ENCODE measurements around the gene SLC10A3.
A peak's percentile ranks its signal among the peaks of the same experiment; 100 is the strongest.

The SLC10A3 gene, protein sequence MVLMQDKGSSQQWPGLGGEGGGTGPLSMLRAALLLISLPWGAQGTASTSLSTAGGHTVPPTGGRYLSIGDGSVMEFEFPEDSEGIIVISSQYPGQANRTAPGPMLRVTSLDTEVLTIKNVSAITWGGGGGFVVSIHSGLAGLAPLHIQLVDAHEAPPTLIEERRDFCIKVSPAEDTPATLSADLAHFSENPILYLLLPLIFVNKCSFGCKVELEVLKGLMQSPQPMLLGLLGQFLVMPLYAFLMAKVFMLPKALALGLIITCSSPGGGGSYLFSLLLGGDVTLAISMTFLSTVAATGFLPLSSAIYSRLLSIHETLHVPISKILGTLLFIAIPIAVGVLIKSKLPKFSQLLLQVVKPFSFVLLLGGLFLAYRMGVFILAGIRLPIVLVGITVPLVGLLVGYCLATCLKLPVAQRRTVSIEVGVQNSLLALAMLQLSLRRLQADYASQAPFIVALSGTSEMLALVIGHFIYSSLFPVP

GRCh38 chrX:154490414-154491083 is at the start of gene SLC10A3:
Gene SLC10A3 (minus strand): TSS chrX:154490629. CDS start chrX:154488940, 1,689 bp downstream.
- no peaks in the 10 kb centered on the region for H3K9me3 Mint-ChIP-seq
- H3K27ac Mint-ChIP-seq (ENCODE audit: low read depth) = peak within 1 kb of the TSS; percentile 91
- peak; percentile 82 for ATAC-seq (replicated peaks; ENCODE audit: extremely low read depth, poor library complexity, severe bottlenecking)
- peaks cover 18% of the 10 kb centered on the region for H3K4me1 Mint-ChIP-seq
- peaks cover 13% of the 10 kb centered on the region for H3K36me3 Mint-ChIP-seq (ENCODE audit: insufficient read depth)
- H3K4me3 Mint-ChIP-seq = peak within 1 kb of the TSS; percentile 87
- peak; percentile 61 to 82 for DNase-seq (ENCODE audit: low spot score in 2 of 2)
- H3K27me3 Mint-ChIP-seq = no peaks in the 10 kb centered on the region

GRCh38 chrX:154539077-154539476 is 48.6 kb upstream of the SLC10A3 start:
- Mint-ChIP-seq H3K27me3 (no peaks in the 10 kb centered on the region), H3K27ac (ENCODE audit: low read depth) (peak overlapping the region; percentile 55), H3K4me3 (no peak overlapping the region), H3K9me3 (no peaks in the 10 kb centered on the region), H3K4me1 (peaks cover 13% of the 10 kb centered on the region), H3K36me3 (ENCODE audit: insufficient read depth) (peaks cover 13% of the 10 kb centered on the region)
- ATAC-seq (replicated peaks; ENCODE audit: extremely low read depth, poor library complexity, severe bottlenecking) = no peak
- DNase-seq (ENCODE audit: low spot score in 2 of 2) = no peak

- ATAC-seq (replicated peaks; ENCODE audit: extremely low read depth, poor library complexity, severe bottlenecking) = no peak
- H3K27me3 Mint-ChIP-seq = no peaks in the 10 kb centered on the region
- H3K36me3 Mint-ChIP-seq (ENCODE audit: insufficient read depth) = peaks cover 16% of the 10 kb centered on the region
- no peak overlapping the region for H3K4me3 Mint-ChIP-seq
- DNase-seq (ENCODE audit: low spot score in 2 of 2) = no peak
- no peaks in the 10 kb centered on the region for H3K9me3 Mint-ChIP-seq
- H3K4me1 Mint-ChIP-seq = no peaks in the 10 kb centered on the region
- H3K27ac Mint-ChIP-seq (ENCODE audit: low read depth) = no peak overlapping the region
These were observed 45.5 kb upstream of the SLC10A3 start for GRCh38 chrX:154535892-154536291.

DNA sequence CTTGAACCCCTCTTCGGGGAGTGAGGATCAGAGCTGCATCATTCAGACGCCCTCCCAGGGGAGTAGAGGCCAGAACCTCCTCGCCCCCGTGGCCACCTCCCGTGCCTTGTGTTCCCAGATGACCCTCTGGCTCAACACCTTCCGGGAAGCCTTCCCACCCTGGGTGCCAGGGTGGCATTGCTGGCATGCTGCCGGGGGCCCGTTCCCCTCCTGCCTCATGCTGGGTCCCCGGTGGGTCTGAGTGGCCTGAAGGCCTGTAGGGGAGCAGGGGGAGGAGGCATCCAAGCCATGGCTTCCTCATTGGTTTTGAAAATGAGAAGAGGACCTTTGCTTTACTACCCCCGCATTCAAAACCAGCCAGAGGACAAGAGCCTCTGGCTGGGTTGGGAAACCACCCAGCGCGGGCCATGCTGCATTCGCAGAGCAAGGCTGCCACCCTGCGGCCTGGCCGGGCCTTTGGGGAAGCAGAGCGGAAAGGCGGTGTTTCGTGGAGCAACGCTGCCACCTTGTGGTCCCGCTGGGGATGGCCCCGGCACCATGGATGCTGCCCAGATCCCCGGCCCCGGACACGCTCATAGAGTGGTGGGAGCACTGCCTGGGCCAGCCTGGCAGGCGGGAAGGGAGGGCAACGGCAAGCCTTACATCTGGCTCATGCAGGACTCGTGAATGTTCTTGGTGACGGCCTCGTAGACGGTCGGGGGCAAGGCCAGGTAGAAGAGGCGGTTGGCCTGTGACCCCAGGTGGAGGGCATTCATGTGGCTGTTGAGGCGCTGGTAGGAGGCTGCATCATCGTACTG is 44.3 kb upstream of the SLC10A3 start:
- H3K27ac Mint-ChIP-seq (ENCODE audit: low read depth) = peak overlapping the region; percentile 32
- peaks cover 20% of the 10 kb centered on the region for H3K36me3 Mint-ChIP-seq (ENCODE audit: insufficient read depth)
- no peak overlapping the region for H3K4me3 Mint-ChIP-seq
- ATAC-seq (replicated peaks; ENCODE audit: extremely low read depth, poor library complexity, severe bottlenecking) = peak; percentile 97
- H3K9me3 Mint-ChIP-seq = no peaks in the 10 kb centered on the region
- H3K4me1 Mint-ChIP-seq = no peaks in the 10 kb centered on the region
- H3K27me3 Mint-ChIP-seq = no peaks in the 10 kb centered on the region
- DNase-seq (ENCODE audit: low spot score in 2 of 2) = peak; percentile 79 to 80

GRCh38 chrX:154532690-154533089 is 42.3 kb upstream of the SLC10A3 start:
- Mint-ChIP-seq H3K27me3 (no peaks in the 10 kb centered on the region), H3K4me3 (no peak overlapping the region), H3K9me3 (no peaks in the 10 kb centered on the region), H3K27ac (ENCODE audit: low read depth) (no peak overlapping the region), H3K4me1 (no peaks in the 10 kb centered on the region), H3K36me3 (ENCODE audit: insufficient read depth) (peaks cover 20% of the 10 kb centered on the region)
- ATAC-seq (replicated peaks; ENCODE audit: extremely low read depth, poor library complexity, severe bottlenecking) = no peak
- DNase-seq (ENCODE audit: low spot score in 2 of 2) = no peak

DNA sequence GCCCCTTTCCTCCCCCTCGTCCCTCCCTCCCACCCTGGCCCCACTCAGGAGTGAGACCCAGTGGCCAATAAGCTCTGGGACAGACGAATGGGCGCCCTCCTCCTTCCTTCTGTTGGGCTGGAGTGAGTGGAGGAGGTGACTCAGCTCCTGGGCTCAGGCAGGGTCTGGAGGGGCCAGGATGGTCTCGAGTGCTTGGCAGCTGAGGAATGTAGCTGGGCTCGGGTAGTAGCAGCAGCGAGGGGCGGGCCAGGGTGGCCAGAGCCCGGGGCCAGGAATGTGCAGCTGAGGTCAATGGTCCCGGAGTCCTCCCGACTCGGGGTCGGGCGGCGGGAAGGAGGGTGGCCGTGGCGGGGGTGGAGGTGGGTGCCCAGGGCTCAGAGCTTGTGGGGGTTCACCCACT is 41.2 kb upstream of the SLC10A3 start:
- no peak overlapping the region for H3K4me3 Mint-ChIP-seq
- DNase-seq (ENCODE audit: low spot score in 2 of 2) (no peak), ATAC-seq (replicated peaks; ENCODE audit: extremely low read depth, poor library complexity, severe bottlenecking) (no peak)
- no peaks in the 10 kb centered on the region for H3K27me3 Mint-ChIP-seq
- no peak overlapping the region for H3K27ac Mint-ChIP-seq (ENCODE audit: low read depth)
- H3K4me1 Mint-ChIP-seq = no peaks in the 10 kb centered on the region
- H3K36me3 Mint-ChIP-seq (ENCODE audit: insufficient read depth) = peaks cover 20% of the 10 kb centered on the region
- H3K9me3 Mint-ChIP-seq = no peaks in the 10 kb centered on the region

- Mint-ChIP-seq H3K9me3 (no peaks in the 10 kb centered on the region), H3K27me3 (no peaks in the 10 kb centered on the region), H3K36me3 (ENCODE audit: insufficient read depth) (peaks cover 18% of the 10 kb centered on the region), H3K27ac (ENCODE audit: low read depth) (no peak overlapping the region), H3K4me3 (no peak overlapping the region), H3K4me1 (peaks cover 12% of the 10 kb centered on the region)
- ATAC-seq (replicated peaks; ENCODE audit: extremely low read depth, poor library complexity, severe bottlenecking) (no peak), DNase-seq (ENCODE audit: low spot score in 2 of 2) (no peak)
These were observed 39.9 kb upstream of the SLC10A3 start for GRCh38 chrX:154530286-154530685.

- no peak overlapping the region for H3K27ac Mint-ChIP-seq (ENCODE audit: low read depth)
- ATAC-seq (replicated peaks; ENCODE audit: extremely low read depth, poor library complexity, severe bottlenecking) = no peak
These were observed 38.8 kb upstream of the SLC10A3 start for GRCh38 chrX:154529206-154529612.

DNA sequence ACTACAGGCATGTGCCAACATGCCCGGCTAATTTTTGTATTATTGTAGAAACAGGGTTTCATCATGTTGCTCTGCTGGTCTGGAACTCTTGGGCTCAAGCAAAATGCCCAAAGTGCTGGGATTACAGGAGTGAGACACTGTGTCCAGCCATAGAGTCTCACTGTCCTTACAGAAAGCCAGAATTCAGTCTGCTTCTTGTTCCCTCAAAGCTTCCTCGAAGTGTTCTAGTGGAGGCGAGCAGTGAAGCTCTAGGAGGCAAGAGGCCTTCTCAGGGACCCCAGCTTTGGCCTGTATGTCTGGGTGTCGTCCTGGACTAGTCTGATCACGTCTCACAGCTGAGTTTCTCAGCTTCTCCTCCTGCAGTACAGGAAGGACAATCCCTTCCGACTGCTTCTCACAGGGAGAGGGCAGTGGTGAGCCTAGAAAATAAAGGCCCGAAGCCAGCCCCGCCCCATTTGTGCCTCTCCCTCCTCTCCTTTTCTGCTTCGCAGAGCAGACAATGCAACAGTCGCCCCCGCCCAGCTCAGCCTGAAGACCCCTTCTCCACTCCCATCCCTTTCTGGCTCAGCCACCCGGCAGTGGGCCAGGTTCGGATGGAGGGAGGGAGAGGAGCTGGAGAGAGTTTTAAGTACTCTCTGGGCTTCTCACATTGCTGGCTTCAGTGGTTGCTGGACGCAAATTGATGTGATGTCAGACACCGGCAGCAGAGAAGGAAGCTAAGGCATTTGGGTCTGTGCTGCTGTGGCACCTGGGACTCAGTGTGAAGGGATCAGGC is 36.7 kb upstream of the SLC10A3 start:
- Mint-ChIP-seq H3K27ac (ENCODE audit: low read depth) (no peak overlapping the region), H3K27me3 (no peaks in the 10 kb centered on the region), H3K36me3 (ENCODE audit: insufficient read depth) (peaks cover 5% of the 10 kb centered on the region), H3K9me3 (no peaks in the 10 kb centered on the region), H3K4me1 (peaks cover 12% of the 10 kb centered on the region), H3K4me3 (no peak overlapping the region)
- ATAC-seq (replicated peaks; ENCODE audit: extremely low read depth, poor library complexity, severe bottlenecking) (peak; percentile 65), DNase-seq (ENCODE audit: low spot score in 2 of 2) (no peak)

More at GRCh38 chrX:154529206-154529612, 38.8 kb upstream of the SLC10A3 start:
- no peak for DNase-seq (ENCODE audit: low spot score in 2 of 2)
- Mint-ChIP-seq H3K36me3 (ENCODE audit: insufficient read depth) (peaks cover 11% of the 10 kb centered on the region), H3K27me3 (no peaks in the 10 kb centered on the region), H3K4me3 (no peak overlapping the region), H3K4me1 (peaks cover 12% of the 10 kb centered on the region), H3K9me3 (no peaks in the 10 kb centered on the region)

DNA sequence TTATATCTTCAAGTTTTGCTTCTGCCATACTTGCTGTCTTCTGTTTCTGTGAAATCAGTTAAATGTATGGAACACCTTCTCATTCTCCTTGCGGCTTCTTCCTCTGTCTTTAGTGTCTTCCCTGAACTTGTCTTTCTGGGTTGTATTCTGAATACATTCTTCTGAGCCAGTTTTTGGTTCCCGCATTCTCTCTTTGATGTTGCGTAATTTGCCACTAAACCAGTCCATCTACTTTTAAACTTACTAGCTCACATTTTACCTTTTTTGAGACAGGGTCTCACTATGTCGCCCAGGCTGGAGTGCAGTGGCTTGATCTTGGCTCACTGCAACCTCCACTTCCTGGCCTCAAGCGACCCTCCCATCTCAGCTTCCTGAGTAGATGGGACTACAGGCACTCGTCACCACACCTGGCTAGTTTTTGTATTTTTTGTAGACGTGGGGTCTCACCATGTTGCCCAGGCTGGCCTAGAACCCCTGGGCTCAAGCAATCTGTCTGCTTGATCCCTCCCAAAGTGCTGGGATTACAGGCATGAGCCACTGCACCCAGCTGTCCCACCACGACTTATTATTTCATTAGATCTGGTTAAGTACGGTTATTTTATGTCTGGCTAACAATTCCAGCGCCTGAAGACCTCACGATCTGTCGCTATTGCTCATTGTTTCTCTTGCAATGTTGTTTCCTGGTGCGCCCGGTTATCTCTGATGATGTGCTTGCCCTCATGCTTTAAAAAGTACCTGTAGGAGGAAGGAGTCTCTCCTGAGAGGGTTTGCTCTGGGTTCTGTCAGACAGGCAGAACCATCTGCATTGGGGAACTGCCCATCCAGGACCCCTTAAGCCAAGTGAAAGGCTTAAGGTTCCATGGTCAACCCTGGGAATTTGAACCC is 35.4 kb upstream of the SLC10A3 start:
- Mint-ChIP-seq H3K4me3 (no peak overlapping the region), H3K27me3 (no peaks in the 10 kb centered on the region), H3K27ac (ENCODE audit: low read depth) (no peak overlapping the region), H3K4me1 (peaks cover 12% of the 10 kb centered on the region), H3K9me3 (no peaks in the 10 kb centered on the region), H3K36me3 (ENCODE audit: insufficient read depth) (peaks cover 4% of the 10 kb centered on the region)
- ATAC-seq (replicated peaks; ENCODE audit: extremely low read depth, poor library complexity, severe bottlenecking) = no peak
- no peak for DNase-seq (ENCODE audit: low spot score in 2 of 2)

DNA sequence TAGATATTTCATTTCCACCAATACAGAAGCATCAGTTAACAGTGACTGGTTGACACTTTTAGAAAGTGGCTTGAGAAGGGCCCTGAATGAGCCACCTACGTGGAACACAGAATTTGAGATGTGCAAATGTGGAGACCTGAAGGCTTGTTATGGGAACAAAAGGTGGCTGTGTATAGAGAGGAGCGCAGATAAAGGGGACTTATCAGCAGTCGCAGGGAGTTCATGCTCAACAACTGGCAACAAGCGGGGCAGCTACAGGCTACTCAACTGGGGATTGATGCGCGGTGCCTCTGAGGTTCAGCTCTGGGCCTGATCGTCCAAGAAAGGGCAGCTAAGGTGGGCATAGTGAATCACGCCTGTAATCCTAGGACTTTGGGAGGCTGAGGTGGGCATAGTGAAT is 29.0 kb upstream of the SLC10A3 start:
- H3K27me3 Mint-ChIP-seq = no peaks in the 10 kb centered on the region
- H3K4me3 Mint-ChIP-seq = no peak overlapping the region
- H3K4me1 Mint-ChIP-seq = peaks cover 6% of the 10 kb centered on the region
- no peaks in the 10 kb centered on the region for H3K9me3 Mint-ChIP-seq
- ATAC-seq (replicated peaks; ENCODE audit: extremely low read depth, poor library complexity, severe bottlenecking) = no peak
- H3K36me3 Mint-ChIP-seq (ENCODE audit: insufficient read depth) = no peaks in the 10 kb centered on the region
- DNase-seq (ENCODE audit: low spot score in 2 of 2) = no peak
- H3K27ac Mint-ChIP-seq (ENCODE audit: low read depth) = no peak overlapping the region
